ENCODE measurements around the gene TDP1.
"Not testable (repeated sequence)": the region's sequence is repeated elsewhere in the genome, so short reads cannot be mapped to it uniquely, and the experiment has no call there.

TDP1 gene

DNA sequence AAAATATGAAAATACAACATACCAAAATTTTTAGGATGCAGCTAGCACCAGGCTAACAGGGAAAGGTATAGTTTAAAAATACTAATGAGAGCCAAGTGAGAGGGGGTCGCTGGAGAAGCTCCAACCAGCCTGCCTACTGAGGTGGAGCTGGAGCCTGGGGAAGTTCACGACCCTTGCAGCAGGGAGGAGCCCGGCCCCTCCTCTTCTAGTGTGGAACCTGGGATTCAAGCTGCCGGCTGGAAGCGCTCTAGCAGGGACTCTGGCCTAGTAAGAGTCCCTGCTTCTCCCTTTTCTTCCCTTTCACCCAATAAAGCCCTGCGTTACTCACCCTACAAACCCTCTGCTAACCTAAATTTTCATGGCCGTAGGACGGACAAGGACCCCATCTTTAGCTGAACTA lies 101.1 kb downstream of the TDP1 start:
- no peak for DNase-seq

DNA sequence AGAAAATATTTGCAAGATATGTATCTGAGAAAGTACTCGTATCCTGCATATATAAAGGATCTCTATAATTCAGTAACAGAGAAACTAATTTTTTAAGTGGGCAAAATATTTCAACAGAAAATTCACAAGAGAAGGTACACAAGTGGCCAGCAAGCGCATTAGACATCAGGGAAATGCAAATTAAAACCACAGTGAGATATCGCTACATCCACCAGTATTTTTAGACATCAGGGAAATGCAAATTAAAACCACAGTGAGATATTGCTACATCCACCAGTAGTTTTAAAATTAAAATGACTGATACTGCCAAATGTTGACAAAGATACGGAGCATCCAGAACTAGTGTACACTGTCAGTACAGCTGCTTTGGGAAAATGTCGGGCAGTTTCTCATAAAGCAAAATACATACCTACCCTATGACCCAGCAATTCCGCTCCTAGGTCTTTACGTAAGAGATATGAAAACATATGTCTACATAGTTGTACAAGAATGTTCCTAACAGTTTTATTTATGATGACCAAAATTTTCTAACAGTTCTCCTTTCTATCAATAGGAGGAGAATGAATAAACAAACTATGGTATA lies 103.2 kb downstream of the TDP1 start:
- DNase-seq, result no peak

DNA sequence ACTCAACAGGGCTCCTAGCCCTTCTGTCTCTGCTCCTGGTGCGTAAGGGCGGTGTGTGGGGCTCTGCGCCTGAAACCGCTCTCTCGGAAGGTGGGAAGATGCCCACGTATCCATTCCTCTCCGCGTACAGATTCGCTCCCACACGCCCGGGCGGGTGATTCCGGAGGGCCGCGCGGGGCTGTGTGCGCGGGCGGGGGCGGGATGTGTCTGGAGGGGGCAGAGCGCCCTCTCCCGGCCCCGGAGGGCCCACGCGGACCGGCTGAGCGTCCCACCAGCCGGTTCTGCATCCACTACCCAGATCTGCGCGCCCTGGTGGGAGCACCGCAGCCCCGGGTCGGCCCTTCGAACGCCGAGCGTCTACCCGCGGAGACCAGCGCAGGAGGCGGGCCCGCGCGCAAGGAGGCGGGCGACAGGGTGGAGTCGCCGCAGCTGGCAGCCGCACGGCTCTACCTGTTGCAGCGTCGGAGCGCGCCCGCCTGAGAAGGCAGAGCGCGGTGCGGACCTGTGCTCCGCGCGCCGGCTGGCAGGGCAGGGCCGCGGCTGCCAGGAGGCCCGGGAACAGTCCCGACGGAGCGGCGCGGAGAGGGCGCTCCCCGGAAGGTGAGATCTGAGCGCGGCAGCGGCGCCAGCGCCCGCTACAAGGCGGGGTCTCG lies 104.7 kb downstream of the TDP1 start:
- DNase-seq, result peak; percentile 52

DNA sequence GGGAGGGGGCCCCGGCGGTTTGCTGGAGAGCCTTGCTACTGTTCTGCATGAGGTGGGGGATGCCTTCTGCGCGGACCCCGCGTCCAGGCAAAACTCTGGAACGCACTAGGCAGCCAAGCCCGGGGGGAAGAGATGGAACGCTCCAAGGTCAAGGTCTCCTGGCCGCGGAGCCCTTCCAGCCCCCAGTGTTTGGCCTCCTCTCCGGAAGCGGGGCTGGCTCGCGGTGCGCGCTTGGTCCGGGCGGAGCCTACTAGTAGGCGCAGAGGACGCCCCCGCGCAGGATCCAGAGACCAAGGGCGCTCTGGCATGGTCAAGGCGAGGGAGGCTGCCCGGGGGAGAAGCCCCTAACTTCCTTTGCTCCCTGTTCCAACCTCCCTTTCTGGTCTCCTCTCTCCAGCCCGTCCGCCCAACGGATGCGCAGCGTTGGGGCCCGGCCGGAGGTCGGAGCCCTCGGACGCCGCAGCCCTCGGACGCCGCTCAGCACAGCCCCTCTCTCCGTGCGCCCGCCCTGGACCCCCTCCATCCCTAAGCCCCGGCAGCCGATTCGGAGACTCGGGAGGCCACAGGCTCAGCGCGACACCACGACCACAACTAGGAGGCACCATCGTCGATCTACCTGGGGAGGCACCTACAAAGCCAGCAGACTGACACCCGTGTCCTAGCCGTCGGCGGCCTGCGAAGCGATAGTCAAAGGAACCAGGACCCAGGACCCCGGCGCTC lies 105.4 kb downstream of the TDP1 start:
- no peak for DNase-seq

DNA sequence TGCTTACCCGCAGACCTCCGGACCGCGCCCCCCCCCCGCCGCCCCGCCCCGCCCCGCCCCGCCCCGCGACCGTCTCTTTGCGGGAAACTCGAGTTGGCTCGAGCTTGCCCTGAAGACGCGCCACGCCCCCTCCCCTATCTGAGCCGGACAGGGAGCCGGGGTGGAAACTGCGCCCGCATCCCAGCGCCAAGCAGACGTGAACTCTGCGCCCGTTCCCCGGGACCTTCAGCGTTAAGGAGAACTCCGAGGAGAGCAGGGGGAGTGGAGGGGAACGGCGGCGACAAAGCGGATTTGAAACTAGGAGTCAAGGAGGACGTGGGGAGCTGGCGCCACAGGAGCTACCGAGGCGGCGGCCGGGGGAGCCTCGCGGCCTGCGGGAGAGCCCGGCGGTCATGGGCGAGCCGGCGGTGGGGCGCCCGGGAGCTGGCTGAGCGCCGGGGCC lies 106.0 kb downstream of the TDP1 start, which contains the start of gene KCNK13:
Gene KCNK13, plus strand, starts transcription at position 310 of the 442 bp plus-strand sequence. CDS start 212 bp downstream, outside the sequence.
- no peak for DNase-seq

DNA sequence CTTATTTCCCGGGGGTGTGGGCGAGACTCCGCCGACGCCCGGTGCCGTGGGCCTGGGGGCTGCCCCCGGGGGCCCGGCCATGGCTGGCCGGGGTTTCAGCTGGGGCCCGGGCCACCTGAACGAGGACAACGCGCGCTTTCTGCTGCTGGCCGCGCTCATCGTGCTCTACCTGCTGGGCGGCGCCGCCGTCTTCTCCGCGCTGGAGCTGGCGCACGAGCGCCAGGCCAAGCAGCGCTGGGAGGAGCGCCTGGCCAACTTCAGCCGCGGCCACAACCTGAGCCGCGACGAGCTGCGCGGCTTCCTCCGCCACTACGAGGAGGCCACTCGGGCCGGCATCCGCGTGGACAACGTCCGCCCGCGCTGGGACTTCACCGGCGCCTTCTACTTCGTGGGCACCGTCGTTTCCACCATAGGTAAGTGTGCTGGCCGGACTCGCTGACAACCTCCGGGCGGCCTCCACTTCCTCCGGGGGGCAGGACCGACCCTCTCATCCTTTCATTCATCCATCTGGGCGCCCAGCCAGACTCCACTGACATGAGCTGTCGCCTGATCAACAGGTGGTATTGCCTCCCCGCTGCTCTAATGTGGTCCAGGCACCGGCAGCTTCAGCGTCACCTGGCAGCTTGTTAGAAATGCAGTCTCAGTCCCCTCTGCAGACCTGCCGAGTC lies 106.5 kb downstream of the TDP1 start:
- no peak for DNase-seq

DNA sequence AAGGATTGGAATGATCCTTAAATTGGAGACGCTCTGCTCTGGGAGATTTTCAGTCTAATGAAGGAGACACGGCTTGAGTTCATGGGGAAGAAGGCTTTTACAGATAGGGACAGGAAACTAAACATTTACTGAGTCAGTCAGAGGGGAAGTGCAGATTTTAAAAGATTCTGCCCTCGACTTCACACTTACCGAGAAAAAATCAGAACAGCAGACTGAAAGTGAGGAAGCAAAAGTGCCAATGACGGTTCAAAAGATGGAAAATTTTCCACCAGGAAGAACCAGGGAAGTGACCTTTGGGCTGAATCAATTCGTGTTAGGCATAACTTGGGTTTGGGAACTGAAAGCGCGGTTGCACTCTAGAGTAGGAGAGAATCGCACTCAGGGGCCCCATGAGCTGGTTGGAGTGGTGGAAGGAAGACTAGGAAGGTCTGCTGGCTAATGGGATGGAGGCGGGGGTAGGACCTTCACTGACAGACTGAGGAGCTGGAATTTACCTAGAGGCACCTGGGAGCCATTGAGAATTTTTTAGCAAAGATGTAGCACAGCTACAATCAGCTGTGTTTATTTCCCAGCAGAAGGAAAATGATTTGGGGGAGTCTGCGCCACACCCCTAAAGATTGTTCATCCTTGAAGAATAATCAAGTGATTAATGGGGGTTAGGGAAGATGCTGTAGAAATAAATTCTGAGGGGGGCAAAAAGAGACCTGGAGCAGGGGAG lies 107.3 kb downstream of the TDP1 start:
- DNase-seq, result no peak

DNA sequence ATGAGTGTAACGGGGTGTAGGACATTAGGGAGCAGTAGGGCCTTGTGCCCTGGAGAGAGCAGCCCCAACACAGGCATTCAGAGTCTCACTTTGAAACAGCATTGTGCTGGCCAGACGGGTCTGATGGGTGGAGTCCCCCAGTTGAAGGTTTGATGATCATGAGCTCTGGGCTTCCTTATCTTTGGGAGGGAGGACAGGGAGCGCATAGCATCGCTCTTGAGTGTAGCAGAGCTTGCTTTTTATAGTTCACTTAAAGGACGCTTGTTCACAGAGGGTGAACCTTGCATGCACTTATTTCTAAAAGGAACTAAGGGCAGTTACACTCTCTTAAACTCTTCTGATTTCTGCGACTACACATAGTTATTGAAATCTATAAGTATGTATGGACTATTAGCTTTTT lies 116.6 kb downstream of the TDP1 start:
- DNase-seq, result no peak

DNA sequence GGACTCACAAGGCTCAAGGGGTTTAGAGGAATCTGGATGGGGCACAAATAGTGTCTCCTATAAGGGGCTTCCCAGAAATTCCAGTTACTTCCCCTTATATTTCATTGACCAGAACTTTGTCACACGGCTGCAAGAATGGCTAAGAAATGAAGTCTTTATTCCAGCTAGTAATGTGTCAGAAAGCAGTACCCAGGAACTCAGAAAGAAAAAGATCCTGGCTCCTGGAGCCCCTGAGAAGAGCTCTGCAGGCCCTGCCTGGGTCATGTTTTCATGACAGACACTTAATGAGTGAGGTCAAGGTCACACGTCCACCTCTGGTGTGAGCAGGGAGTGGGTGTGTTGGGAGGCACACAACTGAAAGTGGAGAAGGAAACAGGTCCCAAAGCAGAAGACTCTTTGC lies 123.8 kb downstream of the TDP1 start:
- no peak for DNase-seq

DNA sequence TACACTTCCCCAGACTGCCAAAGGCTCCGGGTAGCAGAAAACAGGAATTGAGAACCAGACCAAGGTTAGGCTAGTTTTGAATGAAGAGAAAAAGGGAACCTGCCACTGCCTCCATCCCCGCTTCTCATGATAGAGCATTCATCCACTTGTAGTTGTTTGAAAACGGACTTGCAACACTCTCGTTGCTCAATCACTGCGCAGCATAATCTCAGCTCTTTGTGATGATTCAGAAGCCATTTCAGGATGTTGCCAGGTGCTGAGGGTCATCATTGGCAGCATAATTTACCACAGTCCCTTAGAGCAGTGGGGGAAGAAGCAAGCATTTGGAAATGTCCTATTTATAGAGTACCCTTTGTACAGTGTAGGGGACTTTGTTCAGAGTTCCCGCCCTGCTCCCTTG lies 131.7 kb downstream of the TDP1 start:
- DNase-seq, result no peak

DNA sequence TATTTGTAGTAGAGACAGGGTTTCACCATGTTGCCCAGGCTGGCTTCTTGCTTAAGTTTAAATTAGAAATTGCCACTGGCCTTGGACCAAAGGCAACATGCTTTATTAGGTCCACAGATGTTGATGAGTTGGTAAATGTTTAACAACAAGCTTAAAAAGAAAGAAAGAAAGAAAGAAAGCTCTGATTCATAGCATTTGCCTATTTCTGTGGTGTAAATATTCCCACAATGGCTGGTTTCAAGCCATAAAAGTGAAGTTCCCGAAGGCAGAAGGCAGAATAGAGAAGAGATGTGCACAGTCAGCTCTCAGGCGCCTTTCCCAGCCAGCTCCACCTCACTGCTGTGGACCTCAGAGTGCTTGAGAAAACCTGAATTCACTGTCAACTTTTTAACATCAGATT lies 132.4 kb downstream of the TDP1 start:
- no peak for DNase-seq

DNA sequence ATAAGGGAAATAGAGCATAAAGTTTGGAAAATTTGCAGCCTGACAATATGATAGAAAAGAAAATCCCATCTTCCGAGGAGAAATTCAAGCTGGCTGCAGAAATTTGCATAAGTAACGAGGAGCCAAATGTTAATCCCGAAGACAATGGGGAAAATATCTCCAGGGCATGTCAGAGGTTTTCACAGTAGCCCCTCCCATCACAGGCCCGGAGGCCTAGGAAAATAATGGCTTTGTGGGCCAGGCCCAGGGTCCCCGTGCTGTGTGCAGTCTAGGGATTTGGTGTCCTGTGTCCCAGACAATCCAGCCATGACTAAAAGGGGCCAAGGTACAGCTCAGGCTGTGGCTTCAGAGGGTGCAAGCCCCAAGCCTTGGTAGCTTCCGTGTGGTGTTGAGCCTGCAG lies 133.8 kb downstream of the TDP1 start:
- not testable (repeated sequence) for DNase-seq

DNA sequence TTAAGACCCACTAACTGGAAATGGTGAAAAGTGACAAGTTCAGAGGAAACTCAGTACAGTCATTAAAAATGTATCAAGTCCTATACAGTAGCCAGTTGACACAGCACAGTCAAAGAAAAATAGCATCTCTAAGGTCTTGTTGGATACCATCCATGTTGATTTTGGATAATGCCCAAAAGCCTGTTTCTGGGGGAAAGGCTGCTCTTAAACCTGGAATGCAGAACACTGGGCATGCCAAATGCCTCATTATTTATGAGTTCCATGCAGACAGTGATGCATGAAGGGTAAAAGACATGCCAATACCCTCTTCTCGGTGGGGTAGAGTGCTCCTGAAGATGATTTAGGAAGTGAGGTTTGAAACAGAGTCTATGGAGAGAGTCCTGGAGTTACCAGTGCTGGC lies 135.7 kb downstream of the TDP1 start:
- no peak for DNase-seq

DNA sequence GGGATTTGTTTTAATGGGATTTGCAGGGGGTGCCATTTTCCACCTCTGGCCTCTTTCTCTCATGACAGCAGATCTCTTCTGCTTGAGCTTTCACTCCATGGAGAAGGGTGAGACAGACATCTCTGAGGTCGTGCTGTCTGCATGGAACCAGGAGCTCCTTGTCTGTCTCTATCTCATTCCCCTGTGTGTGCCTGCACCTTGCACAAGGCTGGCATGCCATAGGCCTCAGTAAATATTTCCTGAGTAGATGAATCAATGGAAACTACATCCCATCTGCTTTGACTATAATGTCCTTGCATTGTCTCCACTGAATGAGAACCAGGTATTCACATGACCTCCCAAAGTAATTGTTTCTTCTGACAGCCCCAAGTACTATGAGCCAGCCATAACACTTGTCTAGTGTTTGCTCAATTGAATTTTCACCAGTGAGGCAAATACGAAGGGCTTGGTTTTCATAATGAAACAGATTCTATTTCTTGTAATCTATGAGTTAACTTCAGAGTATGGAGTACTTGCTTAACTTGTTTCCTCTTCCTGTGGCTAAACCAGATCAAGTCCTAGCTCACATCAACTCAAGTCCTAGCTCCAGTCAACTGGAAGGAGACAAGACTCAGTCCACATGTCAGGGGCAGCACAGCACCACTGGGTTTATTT lies 138.3 kb downstream of the TDP1 start:
- DNase-seq, result no peak

Data from NCI-H524 treated with DMSO at 0.1 percent for 48 hours (cell line).